ENCODE results near the gene TRMT1L. TPM values are rescaled to one million over a fixed set of nuclear protein-coding genes. Genes with fewer than 3 reads are reported as not detected.

The TRMT1L gene
- total RNA-seq, 1 donor from 2014 or later: 48.7 TPM

Other genes starting within 250 kb of the TRMT1L start
- gene NIBAN1, start 182.4 kb downstream of the TRMT1L start, total RNA-seq: 21.5 and 30.2 TPM in 2 replicates
- gene RNF2, start 111.4 kb downstream of the TRMT1L start, total RNA-seq: 31.3 and 80.4 TPM in 2 replicates
- gene SWT1, start 214 bp upstream of the TRMT1L start, total RNA-seq: 3.8 and 7.7 TPM in 2 replicates
- 130 and 565 TPM in 2 replicates for gene IVNS1ABP, start 160.3 kb upstream of the TRMT1L start, total RNA-seq